ENCODE data around the gene OR8K1.

Gene OR8K1

DNA sequence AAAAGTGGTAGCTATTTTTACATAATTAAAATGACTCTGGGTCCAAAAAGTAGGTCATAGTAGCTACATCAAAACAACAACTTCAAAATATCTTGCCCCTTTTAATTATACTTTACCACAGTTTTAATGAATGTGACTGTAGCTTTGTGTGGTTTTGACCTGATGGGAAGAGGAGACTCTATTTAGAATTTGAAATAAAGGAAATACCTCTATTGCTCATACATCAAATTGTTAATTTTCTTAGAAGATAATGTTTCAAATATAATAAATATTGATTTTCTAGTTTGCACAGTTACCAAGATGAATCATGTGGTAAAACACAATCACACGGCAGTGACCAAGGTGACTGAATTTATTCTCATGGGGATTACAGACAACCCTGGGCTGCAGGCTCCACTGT is at the start of gene OR8K1:
OR8K1 (plus strand) TSS at position 301 of the 400 bp plus-strand sequence; CDS start at position 301, 0 bp downstream.
- DNase-seq, result no peak

DNA sequence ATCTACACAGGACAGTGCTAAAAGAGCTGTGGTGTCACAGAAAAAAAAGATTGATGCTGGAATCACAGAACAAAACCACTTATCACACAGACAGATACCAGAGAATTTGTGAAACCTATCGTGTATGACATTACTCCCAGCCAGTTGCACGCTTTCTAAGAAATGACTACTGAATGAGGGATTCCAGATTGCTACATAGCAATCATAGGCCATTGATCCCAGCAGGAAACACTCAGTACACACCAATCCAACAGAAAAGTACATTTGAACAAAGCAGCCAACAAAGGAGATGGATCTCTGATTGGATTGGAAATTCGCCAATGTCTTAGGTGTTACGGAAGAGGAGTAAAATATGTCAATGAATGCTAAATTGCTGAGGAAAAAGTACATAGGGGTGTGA is 48.9 kb upstream of the OR8K1 start:
- no peak for DNase-seq

DNA sequence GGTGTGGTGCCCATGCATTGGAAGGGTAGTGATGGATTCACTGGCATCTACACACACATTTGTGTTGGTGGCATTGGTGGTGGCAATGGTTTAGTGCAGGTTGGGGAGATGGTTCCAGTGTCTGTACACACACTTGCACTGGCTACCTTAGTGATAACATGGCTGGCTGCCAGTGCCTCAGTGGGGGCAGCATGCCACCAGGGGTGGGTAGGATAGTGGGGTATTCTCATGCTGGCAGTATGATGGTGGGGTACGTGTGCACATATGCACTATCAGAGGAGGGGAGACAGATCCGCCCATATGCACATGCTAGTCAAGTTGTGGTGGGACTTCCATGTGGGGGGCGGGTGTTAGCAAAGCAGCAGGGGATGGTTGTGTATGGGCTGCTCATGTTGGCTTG is 38.0 kb upstream of the OR8K1 start:
- DNase-seq, result no peak

DNA sequence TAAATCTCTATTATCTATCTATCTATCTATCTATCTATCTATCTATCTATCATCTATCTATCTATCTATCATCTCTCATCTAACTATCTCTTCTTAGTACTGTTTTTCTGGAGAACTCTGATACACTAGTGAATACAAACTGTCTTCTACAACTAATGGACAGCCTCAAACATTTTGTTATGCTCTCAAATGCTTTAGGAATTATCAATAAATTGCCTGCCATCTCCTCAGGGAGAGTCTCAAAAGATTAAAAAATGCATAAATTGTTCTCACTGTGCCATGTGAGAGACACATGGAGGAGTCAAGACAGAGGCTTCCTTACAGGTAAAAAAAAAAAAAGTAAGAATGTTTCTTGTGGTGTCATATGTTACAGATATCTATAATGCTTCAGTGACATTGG is 31.0 kb upstream of the OR8K1 start, which contains the start of gene OR8K3:
OR8K3 (plus strand) TSS at position 301 of the 400 bp plus-strand sequence. CDS start 3,163 bp downstream, outside the sequence.
- DNase-seq, result no peak

DNA sequence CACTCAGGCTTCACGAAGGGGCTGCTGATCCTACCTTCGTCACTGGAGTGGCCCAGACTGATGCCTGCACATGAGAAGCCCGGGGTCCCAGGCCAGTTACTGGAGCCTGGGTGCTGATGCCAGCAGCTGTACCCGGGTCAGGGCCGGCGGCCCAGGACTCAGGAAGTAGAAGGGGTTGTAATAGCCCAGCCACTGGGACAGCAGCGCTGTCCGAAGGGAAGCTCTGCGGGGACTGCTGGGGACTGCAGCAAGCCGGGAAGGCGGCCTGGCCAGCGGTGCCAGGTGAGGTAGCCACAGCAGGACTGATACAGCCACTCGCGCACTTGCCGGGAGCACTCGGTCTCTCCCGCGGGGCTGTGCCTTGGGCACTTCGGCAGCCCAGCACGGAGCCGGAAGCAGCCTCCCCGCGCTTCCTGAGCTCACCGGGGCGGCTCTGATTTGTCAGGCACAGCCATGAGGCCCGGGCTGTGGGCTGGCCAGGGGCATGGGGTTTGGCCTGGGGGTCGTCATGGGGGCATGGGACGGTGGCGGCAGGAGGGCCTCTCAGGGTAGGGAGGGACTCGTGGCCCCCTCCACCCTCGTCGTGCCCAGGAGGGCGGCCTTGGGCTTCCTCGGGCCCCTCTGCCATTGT is 13.9 kb upstream of the OR8K1 start:
- no peak for DNase-seq

DNA sequence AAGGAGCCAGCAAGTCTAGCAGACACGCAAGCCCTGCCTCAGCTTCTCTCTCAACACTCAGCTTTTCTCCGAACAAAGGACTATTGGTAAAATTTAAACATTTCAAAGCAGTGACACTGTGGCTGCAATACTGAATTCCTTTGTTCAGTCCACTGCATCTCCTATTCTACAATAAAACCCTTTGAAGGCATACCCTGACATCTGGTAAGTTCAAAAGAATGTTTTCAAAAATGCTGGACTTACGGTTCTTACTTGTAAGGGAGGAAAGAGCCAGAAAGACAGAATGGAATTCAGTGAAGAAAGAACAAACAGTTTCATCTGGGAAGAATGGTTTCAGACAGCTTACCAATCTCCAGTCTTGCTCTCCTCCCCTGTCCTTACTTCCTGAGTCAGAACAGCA is 12.7 kb upstream of the OR8K1 start:
- DNase-seq, result no peak

DNA sequence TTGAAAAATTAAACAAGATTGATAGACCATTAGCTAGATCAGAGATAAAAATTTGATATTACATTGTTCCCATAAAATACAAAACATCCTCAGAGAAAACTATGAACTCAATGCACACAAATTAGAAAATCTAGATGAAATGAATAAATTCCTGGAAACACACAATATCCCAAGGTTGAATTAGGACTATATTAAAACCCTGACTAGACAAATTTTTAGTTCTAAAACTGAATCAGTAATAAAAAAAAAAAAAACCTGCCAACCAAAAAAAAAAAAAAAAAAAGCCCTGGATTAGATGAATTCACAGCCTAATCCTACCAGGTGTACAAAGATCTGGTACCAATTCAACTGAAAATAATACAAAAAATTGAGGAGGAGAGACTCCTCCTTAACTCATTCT is 5.5 kb upstream of the OR8K1 start:
- no peak for DNase-seq

DNA sequence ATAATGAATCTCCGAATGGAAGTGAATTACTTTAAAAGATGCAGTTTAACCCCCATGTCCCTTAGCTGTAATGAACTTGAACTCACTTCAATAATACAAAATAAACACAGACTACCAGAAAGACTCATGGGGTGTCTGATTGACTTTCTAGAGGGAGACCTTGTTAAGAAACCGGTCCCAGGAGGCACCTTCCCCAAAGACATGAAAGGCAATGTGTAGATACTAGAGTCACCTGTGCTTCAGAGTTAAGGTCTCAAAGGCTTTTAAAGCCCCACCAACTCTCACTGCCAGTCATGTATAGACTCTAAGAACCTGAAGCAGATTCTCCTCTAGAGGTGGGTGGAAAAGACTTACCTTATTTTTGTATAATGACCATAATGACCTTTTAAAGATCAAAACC is 8.2 kb downstream of the OR8K1 start, which contains the start of gene OR8J1:
OR8J1 (plus strand) TSS at position 301 of the 400 bp plus-strand sequence. CDS start 5,956 bp downstream, outside the sequence.
- DNase-seq, result no peak

DNA sequence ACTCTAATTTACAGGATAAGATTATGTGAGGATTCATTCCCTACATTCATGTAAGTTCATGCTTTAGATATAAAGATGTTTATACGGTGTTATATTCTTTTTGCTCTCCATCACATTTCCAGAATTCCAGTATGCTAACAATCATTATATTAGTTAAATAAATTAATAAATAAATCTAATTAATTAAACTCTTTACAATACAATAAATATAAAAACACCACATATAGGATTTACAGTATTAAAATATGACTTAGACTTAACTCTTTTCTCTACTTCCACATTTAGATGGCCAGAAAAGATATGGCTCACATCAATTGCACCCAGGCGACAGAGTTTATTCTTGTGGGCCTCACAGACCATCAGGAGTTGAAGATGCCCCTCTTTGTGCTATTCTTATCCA is 29.5 kb downstream of the OR8K1 start, which contains the start of gene OR8U1:
OR8U1 (plus strand) TSS at position 301 of the 400 bp plus-strand sequence; CDS start at position 301, 0 bp downstream.
- DNase-seq, result no peak

DNA sequence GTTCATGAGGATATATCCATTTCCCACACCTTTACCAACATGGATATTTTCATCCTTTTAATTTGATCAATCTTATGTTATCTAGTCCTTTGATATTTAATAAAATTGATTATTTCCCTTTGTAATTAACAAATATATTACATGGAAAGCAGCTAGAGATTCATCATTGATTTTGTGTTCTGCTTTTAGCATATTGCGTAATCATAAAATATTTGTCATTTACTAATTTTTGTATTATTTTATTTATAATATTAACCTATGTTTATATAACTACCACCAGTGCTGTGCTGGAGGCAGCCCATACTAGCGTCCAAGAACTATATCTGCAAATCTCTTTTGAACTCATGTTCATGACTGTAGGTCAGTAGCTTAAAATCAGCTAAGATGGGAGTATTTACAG is 34.3 kb downstream of the OR8K1 start:
- DNase-seq, result no peak

DNA sequence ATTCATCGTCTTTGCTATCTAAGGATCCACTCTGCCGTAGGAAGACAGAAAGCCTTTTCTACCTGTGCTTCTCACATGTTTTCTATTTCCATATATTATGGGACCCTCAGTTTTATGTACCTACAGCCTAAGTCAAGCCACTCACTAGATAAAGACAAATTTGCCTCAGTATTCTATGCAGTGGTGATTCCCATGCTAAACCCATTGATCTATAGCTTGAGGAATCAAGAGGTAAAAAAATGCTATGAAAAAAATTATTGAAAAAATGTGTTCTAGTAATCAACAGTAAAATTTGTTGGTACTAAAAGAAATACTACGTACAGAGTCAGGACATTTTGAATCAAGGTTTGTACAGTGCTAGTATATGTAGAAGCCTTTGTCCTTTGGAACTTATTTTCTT is 48.5 kb downstream of the OR8K1 start:
- no peak for DNase-seq

DNA sequence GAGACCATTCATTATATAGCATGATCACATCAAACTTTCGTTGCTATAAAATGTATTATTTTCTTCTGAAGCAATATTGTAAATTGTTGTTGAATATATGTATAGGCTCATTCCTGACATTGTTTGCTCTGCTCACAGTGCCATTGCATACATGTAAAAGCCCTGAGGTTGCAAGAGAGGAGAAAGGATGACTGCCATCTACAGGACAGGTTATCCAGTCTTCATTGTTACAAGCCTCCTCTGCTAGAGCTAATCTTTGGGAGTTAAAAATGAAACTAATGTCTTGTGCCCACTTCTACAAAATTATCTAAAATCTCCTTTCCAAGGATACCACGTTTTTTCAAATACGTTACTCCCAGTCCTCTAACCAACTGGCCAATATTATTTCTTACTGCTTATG is 50.2 kb downstream of the OR8K1 start:
- no peak for DNase-seq

All from inflammatory macrophage treated with lipopolysaccharide for 1 hour (primary cell).